HG02798 (cell line): ENCODE data around the gene VRK1.

Experiments
- ATAC-seq: cut with Tn5 transposase; IDR thresholded peaks from one replicate; pipeline ENCODE4 v1.9.1; 2021; ENCODE audit warnings: mild to moderate bottlenecking; ENCODE audit not compliant: unreplicated experiment, poor library complexity

VRK1 gene

DNA sequence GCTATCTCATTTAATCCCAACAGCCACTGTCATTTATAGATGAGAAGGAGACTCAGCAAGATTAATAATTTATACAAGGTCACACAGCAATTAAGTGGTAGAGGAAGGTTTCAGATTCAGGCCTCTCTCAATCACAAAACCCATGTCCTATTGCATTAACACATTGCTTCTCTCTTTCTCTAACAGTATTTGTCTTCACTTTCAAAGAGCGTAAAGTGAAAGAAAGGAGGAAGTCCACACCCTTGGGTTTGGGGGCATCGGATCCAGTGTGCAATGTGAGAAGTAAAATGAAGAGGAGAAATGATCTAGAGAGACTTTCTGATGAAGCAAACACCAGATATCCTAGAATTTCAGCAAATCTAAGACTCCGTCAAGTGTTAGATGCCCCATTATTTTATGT lies 7.0 kb upstream of the VRK1 start:
- no peak for ATAC-seq

DNA sequence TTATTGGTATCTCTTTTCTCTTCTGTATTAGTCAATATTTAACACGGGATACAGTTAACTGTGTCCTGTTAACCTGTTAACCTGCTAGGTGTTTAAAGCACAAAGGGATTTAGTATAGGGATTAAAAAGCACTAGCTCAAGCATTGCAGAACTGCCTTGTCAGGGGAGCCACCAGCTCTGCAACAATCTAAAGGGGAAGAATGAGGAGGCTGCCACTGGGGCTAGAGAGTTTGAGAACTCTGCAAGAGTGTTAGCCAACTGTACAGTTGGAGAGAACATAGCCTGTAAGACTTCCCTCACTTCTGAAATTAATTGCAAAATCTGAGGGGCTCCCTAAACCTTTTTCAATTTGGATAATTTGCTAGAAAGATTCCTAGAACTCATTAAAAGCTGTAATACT lies 6.5 kb upstream of the VRK1 start:
- ATAC-seq = no peak

DNA sequence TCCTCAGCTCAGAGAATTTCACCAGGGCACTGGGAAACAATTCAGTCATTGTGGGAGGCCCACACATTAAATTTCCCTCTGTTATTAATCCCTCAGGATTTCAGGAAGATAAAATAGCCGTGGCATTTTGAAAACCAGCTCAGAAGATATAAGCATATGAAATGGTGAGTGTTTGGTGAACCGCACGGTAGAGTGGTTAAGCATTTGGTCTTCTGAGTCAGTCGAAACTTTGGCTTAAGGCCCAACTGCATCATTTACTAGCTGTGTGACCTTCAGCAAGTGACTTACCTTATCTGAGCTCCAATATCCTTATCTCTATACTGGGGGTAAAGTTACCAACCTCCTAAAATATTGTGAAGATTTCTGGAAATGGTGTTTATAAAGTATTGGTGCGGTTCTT lies 5.2 kb upstream of the VRK1 start:
- ATAC-seq = no peak

DNA sequence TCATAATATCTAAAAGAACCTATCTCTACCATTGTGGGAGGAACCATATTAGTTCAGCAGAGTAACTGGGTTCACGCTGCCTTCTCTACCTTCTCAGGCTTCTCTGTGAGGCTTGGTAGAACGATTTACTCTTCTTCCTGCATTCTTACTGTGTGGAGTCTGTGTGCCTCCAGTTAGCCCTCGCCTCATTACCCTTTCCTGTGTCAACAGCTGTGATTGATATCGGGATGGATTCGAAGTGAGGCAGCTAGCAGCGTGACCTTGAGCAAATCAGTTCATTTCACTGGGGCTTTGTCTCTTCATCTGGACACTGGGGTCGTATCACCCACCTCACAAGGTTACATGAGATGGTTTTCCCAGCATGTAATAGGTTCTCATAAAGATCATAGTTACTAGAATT lies 4.6 kb upstream of the VRK1 start:
- ATAC-seq = no peak

DNA sequence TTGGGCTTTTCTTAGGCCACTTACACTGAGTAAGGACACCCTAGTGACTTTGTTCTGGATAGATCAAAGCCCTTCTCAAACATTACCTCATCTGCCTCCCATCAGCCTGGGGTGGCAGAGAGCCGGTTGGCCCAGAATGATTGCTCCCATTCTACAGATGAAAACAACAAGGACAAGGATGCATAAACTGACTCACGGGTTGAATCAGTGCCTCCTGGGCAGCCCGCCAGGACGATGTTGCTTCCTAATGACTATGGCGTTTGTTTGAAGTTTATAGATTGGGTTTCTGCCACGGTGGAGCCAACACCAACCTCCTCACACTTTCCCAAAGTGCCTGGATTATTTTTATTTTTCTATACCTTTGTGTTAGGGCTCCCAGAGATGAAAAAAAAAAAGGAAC lies 3.6 kb upstream of the VRK1 start:
- ATAC-seq = no peak

DNA sequence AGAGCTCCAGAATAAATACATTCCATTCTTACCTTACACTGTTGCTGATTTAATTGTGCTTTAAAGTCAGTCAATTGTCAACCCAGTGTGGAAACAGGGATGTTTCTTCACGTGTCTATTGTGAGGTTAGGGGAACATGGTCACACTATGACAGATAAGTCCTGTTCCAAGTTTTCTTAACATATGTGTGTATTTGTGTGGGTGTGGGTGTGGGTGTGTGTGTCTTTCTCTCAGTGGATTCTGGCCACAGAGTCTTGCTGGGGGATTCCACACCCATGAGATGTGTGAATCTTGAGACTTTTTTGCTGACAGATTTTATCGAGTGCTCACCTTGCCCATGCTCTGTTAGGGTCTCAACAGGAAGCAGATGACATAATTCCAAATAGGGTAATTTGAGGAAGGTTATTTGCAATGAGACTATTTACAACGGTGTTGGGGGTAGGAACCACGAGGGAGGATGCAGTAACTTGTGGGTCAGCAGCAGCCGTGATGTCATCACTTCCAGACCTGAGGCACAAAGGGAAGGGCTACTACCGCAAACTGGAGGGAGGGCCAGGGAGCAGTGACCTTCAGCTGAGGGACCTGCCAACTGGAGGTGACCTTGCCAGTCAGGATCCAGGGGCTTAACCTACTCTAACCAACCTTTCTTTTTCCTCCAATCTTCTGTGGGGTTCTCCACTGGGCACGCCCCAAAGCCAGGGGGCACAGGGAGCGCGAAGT lies 1.9 kb upstream of the VRK1 start:
- no peak for ATAC-seq

DNA sequence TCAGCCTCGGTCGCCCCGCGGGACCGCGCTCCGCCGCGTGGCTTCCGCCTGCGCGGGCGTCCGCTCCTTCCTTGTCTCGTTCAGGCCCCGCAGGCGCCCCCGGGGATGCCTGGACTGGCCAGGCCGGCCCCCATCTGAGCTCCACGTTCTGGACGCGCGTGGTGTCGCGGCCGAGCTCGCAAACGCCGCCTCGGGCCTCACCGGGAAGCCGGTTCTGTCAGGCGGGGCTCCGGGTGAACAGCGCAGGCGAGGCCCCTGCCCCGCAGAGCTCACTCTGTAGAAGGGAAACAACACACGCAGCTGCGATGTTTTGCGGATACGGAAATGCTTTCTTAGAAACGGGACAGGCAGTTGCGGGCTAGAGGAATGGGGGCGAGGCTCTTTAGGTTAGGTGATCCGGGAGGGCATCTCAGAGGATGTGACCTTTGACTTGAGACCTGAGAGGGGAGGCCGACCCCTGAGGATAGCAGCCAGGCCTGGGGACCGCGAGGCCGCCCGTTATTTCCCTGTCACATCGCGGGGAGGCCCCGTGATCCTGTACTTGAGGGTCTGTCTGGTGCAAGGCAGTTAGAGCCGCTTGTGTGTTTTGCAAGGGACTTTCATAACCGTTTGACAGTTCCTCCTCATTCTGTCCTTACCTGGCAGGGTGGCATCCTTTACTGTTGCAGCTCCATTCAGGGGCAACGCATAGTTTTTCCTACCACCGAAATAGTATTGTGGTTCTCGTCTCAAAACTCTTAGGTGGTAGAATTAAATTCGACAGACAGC lies 584 bp downstream of the VRK1 start:
- peak; percentile 29 for ATAC-seq

DNA sequence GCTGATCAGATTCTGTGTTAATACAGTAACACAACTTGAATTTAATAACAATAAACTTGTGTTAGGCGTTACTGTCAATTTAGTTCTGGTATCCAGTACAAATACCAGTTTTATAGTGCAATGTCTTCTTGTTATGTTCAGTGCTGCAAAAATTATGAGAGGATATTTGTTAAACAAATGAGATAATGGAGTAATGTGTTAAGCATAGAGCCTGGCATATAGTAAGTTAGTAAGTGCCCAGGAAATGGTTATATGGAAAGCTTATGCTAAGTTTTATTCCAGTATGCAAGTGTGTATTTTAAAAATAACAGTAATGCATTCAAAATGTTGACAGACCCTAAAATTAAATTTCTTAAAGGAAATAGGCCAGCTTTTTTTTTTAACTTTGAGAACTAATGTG lies 1.8 kb downstream of the VRK1 start:
- no peak for ATAC-seq

DNA sequence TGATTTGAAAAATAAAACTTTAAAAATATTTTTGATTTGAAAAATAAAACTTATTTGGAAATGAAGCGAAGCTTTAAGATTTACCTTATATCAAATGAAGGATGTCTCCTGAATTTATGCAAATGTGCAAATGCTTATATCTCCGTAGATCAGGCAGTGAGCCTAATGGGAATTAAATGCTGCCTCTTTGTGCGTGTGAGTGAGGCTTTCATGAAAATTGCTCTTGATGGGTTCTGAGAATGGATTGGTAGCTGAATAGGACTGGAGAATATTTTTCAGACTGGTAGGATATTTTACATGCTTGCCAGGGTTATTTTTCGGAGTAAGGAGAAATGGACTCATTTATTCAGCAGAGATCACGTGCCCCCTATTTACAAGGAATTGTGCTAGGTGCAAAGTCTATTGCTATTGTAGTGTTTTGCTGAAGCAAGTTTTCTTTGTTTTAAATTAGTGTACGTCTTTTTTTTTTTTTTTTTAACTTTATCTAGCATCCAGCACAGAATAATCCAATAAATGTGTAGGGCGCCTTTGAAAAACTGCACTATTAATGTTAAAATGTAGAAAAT lies 2.4 kb downstream of the VRK1 start:
- ATAC-seq = no peak

DNA sequence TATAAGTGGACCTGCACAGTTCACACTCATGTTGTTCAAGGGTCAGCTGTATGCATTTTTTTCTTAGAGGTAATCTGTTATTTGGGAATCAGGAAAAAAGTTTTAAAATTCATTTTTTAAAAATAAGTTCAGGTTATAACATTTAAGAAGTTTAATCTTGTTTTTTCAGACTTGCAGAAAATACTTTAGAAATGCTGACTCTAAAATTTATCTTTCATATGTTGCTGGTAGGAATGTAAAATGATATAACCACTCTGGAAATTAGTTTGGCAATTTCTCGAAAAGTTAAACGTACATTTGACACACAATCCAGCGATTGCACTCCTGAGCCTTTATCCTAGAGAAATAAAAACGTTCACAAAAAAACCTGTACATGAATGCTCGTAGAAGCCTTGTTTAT lies 4.7 kb downstream of the VRK1 start:
- ATAC-seq = no peak

DNA sequence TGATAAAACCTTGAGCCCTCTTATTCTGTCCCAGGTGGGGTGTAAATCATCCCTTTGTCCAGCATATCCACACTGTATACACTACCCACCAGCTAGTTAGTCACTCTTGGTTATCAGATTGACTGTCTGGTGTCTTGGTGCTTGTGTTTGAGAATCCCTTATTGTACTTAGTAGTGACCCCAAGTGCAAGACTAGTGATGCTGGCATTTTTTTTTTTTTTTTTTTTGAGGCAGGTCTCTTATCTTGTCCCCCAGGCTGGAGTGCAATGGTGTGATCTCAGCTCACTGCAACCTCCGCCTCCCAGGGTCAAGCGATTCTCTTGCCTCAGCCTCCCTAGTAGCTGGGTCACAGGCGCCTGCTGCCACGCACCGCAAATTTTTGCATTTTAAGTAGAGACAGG lies 5.8 kb downstream of the VRK1 start:
- ATAC-seq = no peak

DNA sequence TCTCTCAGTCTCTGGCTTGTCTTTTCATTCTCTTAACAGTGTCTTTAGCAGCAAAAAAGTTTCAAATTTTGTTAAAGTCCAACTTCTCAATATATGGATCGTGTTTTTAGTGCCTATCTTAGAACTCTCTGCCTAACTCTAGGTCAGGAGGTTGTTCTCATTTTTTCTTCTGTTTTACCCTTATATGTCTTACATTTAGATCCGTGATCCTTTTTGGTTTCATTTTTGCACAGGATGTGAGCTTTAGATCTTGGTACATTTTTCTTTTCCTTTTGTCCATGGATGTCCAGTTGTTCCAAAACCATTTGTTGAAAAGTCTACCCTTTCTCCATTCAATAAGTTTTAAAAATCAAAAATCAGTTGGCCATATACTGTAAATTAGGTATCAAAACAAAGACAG lies 6.8 kb downstream of the VRK1 start:
- no peak for ATAC-seq

DNA sequence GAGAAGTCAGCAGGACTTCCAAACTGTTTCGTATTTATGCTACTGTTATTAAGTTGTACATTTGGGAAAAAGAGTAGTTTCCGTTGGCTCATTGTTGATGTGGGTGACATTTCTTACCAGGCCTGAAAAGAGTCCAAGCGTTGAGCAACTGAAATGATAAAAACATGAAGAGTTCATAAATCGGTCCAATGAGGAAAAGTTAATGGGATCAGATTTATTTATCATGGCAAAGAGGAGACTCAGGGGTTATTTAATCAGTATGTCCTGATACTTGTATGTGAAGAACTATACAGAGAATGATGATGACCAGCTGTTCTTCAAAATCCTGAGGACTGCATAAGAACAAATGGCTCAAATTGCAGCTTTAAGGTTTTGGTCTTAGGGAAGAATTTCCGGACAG lies 7.7 kb downstream of the VRK1 start:
- ATAC-seq = no peak

DNA sequence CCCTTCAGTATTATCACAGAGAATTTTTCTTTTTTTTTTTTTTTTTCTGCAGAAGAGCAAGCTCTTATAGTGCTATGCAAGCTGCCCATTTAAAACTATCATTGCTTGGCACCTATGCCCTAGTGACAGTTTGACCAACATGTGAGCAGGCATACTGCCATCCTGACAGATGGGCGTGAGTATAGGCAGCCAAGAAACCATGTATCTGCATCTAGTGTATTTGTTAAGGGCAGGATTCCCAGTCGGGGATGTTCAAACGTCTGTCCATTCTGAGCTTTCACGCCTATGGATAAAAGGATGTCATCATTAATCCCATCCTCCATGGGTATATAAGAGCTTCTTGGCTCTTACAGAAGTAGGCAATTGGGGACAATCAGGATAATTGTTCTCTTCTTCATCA lies 8.8 kb downstream of the VRK1 start:
- ATAC-seq = no peak

DNA sequence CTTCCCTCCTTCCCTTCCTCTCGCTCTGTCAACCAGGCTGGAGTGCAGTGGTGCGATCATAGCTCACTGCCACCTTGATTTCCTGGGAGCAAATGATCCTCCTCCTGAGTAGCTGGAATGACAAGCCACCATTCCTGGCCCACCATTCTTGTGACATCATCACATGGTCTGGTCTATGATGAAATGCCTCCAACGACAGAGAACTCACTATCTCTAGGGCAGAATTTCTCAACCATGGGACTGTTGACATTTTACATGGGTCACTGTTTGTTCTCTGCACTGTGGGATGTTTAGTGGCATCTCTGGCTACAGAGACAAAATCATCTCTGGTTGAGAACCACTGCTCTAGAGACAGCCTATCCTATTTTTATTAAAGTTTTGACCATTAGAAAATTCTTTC lies 9.7 kb downstream of the VRK1 start:
- ATAC-seq = no peak

DNA sequence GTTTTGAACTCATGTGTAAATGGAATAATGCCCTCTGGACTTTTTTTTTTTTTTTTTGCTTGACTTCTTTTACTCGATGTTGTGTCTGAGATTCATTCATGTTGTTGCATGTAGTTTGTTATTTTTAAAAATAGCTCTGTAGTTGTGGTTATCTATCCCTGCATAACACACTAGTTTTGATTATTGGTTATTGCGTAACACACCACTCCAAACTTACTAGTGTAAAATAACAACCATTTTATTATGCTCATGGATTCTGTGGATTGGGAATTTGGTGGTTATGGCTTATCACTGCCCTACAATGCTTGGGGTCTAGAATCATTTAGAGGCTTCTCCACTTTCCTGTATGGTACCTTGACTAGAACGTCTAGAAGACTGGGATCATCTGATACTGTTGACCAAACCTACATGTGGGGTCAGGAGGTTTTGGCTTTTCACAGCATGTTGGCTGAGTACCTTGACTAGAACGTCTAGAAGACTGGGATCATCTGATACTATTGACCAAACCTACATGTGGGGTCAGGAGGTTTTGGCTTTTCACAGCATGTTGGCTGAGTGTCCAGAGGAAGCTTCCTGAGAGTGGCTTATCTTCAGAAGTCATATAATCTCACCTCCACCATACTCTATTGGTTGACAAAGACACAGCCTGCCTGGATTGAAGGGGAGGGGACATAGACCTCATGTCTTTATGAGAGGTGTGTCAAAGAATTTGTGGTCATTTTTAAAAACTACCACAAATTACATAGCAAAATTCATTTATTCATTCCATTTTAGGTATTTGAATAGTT lies 11.6 kb downstream of the VRK1 start:
- no peak for ATAC-seq

DNA sequence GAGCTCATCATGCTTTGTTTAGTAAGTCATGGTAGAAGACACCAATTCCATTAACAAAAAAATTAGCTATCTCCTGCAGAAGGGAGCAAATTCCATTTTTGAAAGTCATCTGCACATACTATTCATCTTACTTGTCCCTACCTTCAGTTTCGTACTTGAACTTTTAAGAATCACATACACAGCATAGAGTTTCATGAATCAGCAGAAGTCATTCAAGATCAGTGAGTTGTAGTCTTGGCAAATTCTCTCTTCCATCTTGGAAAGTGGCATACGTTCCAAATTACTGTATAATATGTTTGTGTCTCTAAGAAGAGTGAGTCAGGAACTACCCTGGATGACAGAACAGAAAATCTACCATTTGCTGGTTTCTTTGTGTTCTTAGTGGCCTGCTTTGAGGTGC lies 14.1 kb downstream of the VRK1 start:
- no peak for ATAC-seq

DNA sequence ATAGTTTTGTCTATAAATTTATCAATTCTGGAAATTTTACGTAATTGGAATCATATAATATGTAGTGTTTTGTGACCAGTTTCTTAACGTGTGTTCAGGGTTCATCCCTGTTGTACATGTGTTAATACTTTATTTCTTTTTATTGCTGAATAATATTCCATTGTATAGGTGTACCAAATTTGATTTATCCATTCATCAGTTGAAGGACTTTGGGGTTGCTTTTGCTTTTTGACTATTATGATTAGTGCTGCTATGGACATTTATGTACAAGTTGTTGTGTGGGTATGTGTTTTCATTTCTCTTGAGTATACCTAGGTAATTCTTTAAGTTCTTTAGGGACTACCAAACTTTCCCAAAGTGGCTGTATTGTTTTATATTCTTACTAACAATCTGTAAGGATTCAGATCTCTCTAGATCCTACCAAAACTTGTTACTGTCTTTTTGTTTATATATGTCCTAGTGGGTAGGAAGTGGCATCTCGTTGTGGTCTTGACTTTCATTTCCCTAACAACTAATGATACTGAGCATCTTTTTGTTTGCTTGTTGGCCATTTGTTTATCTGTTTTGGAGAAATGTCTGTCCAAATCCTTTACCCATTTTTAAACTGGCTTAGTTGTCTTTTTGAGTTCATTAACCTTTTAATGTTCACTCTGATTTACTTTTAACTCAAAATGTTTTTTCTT lies 14.9 kb downstream of the VRK1 start:
- ATAC-seq = peak; percentile 44

DNA sequence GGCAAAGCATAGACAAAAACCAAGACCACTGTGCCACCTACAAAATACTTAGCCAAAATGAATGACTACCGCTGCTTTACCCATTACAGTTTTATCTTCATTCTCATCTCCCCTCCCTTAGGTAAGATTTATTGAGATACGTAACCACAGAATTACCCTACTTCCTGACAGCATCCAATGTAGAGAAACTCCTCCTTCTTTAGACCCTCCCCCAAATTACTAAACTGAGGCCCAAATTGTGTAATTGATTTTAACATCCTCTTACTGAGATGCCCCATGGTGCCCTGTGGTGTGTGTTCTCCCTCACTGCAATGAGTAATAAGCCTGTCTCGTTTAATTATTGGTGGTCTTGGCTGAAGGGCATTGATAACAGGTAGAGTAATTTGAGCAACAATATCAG lies 19.1 kb downstream of the VRK1 start:
- no peak for ATAC-seq
